ENCODE data around the gene LINGO1.

The LINGO1 gene

GRCh38 chr15:77667338-77668234 lies 34.9 kb upstream of the LINGO1 start:
- no peaks in the 10 kb centered on the region for H3K36me3 ChIP-seq
- no peak overlapping the region for H3K27ac ChIP-seq
- DNase-seq = no peak
- H3K4me3 ChIP-seq (ENCODE audit: low read depth, low read length) = no peak overlapping the region
- H3K9me3 ChIP-seq (ENCODE audit: severe bottlenecking) = no peaks in the 10 kb centered on the region
- TF ChIP-seq CTCF (IDR thresholded peaks at IDR 0.05; ENCODE audit: low read depth, low read length) = no peak
- no peaks in the 10 kb centered on the region for H3K27me3 ChIP-seq (ENCODE audit: insufficient read depth, low read depth, severe bottlenecking)

GRCh38 chr15:77666296-77666660 lies 33.6 kb upstream of the LINGO1 start:
- TF ChIP-seq CTCF (IDR thresholded peaks at IDR 0.05; ENCODE audit: low read depth, low read length) = no peak
- Histone ChIP-seq H3K9me3 (ENCODE audit: severe bottlenecking) (no peaks in the 10 kb centered on the region), H3K4me3 (ENCODE audit: low read depth, low read length) (no peak overlapping the region), H3K36me3 (no peaks in the 10 kb centered on the region), H3K27me3 (ENCODE audit: insufficient read depth, low read depth, severe bottlenecking) (no peaks in the 10 kb centered on the region), H3K27ac (no peak overlapping the region)
- DNase-seq = peak; percentile 58

- H3K36me3 ChIP-seq = no peaks in the 10 kb centered on the region
Observed at GRCh38 chr15:77665530-77666295, 33.0 kb upstream of the LINGO1 start.

GRCh38 chr15:77664428-77664827 lies 31.7 kb upstream of the LINGO1 start:
- DNase-seq = no peak
- H3K27ac ChIP-seq = peak overlapping the region; percentile 22; the same call in 1 of the 2 replicates
- no peaks in the 10 kb centered on the region for H3K27me3 ChIP-seq (ENCODE audit: insufficient read depth, low read depth, severe bottlenecking)
- TF ChIP-seq CTCF (IDR thresholded peaks at IDR 0.05; ENCODE audit: low read depth, low read length) = no peak
- no peaks in the 10 kb centered on the region for H3K9me3 ChIP-seq (ENCODE audit: severe bottlenecking)
- no peak overlapping the region for H3K4me3 ChIP-seq (ENCODE audit: low read depth, low read length)
- no peaks in the 10 kb centered on the region for H3K36me3 ChIP-seq

More at GRCh38 chr15:77665530-77666295, 33.0 kb upstream of the LINGO1 start:
- no peak for DNase-seq
- no peaks in the 10 kb centered on the region for H3K27me3 ChIP-seq (ENCODE audit: insufficient read depth, low read depth, severe bottlenecking)
- no peak overlapping the region for H3K4me3 ChIP-seq (ENCODE audit: low read depth, low read length)
- H3K9me3 ChIP-seq (ENCODE audit: severe bottlenecking) = no peaks in the 10 kb centered on the region
- no peak overlapping the region for H3K27ac ChIP-seq
- no peak for TF ChIP-seq CTCF (IDR thresholded peaks at IDR 0.05; ENCODE audit: low read depth, low read length)

GRCh38 chr15:77663256-77663655 lies 30.5 kb upstream of the LINGO1 start:
- no peak for TF ChIP-seq CTCF (IDR thresholded peaks at IDR 0.05; ENCODE audit: low read depth, low read length)

More at GRCh38 chr15:77663256-77663655, 30.5 kb upstream of the LINGO1 start:
- H3K9me3 ChIP-seq (ENCODE audit: severe bottlenecking) = no peaks in the 10 kb centered on the region
- DNase-seq = no peak
- no peaks in the 10 kb centered on the region for H3K27me3 ChIP-seq (ENCODE audit: insufficient read depth, low read depth, severe bottlenecking)
- peak overlapping the region; percentile 22 for H3K27ac ChIP-seq
- H3K4me3 ChIP-seq (ENCODE audit: low read depth, low read length) = no peak overlapping the region
- no peaks in the 10 kb centered on the region for H3K36me3 ChIP-seq
